Neural cell (in vitro differentiated cells): ENCODE measurements around the gene SMG9. TPM values are rescaled to one million over a fixed set of nuclear protein-coding genes. Genes with fewer than 3 reads are reported as not detected.

Experiments
- polyA plus RNA-seq: library from polyadenylated mRNA; depleted of rRNA; stranded (reverse); fragments of >200 nt; gene quantifications from 2 replicates; pipeline ENCODE4 v1.2.3, GENCODE V29; 2014

The SMG9 gene
- polyA plus RNA-seq, 1 donor from 2014 or later: 33.0 TPM

Other genes starting within 250 kb of the SMG9 start
- 40.9 and 58.0 TPM in 2 replicates for gene ETHE1, start 227.8 kb downstream of the SMG9 start, polyA plus RNA-seq
- gene ZNF575, start 221.8 kb downstream of the SMG9 start, polyA plus RNA-seq: not detected in 2 replicates
- 18.6 and 19.0 TPM in 2 replicates for gene XRCC1, start 179.4 kb downstream of the SMG9 start, polyA plus RNA-seq
- 1.9 and 3.2 TPM in 2 replicates for gene PINLYP, start 179.2 kb downstream of the SMG9 start, polyA plus RNA-seq
- gene IRGQ, start 158.8 kb downstream of the SMG9 start, polyA plus RNA-seq: 156 and 179 TPM in 2 replicates
- 11.9 and 19.9 TPM in 2 replicates for gene ZNF576, start 158.4 kb downstream of the SMG9 start, polyA plus RNA-seq
- not detected in 2 replicates for gene SRRM5, start 142.9 kb downstream of the SMG9 start, polyA plus RNA-seq
- 983 and 1,008 TPM in 2 replicates for gene ZNF428, start 135.3 kb downstream of the SMG9 start, polyA plus RNA-seq
- 211 and 220 TPM in 2 replicates for gene CADM4, start 115.1 kb downstream of the SMG9 start, polyA plus RNA-seq
- 1.3 TPM in 1 of 2 replicates, not detected in the other for gene PLAUR, start 84.8 kb downstream of the SMG9 start, polyA plus RNA-seq
- 0.51 TPM in 1 of 2 replicates, not detected in the other for gene IRGC, start 38.9 kb downstream of the SMG9 start, polyA plus RNA-seq
- gene KCNN4, start 26.0 kb upstream of the SMG9 start, polyA plus RNA-seq: not detected in 2 replicates
- gene LYPD5, start 47.5 kb upstream of the SMG9 start, polyA plus RNA-seq: not detected in 2 replicates
- 14.9 and 19.4 TPM in 2 replicates for gene ZNF283, start 72.4 kb upstream of the SMG9 start, polyA plus RNA-seq
- 14.3 and 22.8 TPM in 2 replicates for gene ZNF404, start 129.0 kb upstream of the SMG9 start, polyA plus RNA-seq
- 14.9 and 17.5 TPM in 2 replicates for gene ZNF45, start 180.3 kb upstream of the SMG9 start, polyA plus RNA-seq
- 7.4 and 7.6 TPM in 2 replicates for gene ZNF221, start 196.3 kb upstream of the SMG9 start, polyA plus RNA-seq
- gene ZNF155, start 229.2 kb upstream of the SMG9 start, polyA plus RNA-seq: 17.5 and 21.2 TPM in 2 replicates
- gene ZNF230, start 248.0 kb upstream of the SMG9 start, polyA plus RNA-seq: 6.7 and 8.4 TPM in 2 replicates